CD4-positive, alpha-beta T cell (primary cell): ENCODE data around the gene BSCL2. TPM values are rescaled to one million over a fixed set of nuclear protein-coding genes. Genes with fewer than 3 reads are reported as not detected.

Source experiments
- ATAC-seq: fragments of 200-7000 bp; cut with Tn5 transposase; one replicate; pipeline ENCODE4 v1.10.0; 2022; ENCODE audit warnings: mild to moderate bottlenecking; ENCODE audit not compliant: poor library complexity
- CTCF ChIA-PET: fragments of 350-600 bp; sonication (Branson Sonifier 250); formaldehyde crosslinking; loops from one replicate; lab custom pipeline; 2021; ENCODE audit warnings: antibody characterized with exemption, inconsistent platforms; lab: Charles Lee
- POLR2A ChIA-PET: fragments of 350-600 bp; sonication (Branson Sonifier 250); formaldehyde crosslinking; loops from one replicate; lab custom pipeline; 2021; ENCODE audit warnings: antibody characterized with exemption, inconsistent platforms; lab: Charles Lee
- DNase-seq, 14 experiments: peaks; one replicate each; pipeline ENCODE4 v3.0.0-alpha.2; 2013 to 2020; ENCODE audit warnings: mixed read lengths in 2 of 14
- H3K27ac ChIP-seq, 2 donors: one replicate each; pipeline versions ENCODE4 v1.5.1 to v1.7.0; 2013; ENCODE audit warnings: low read length in 2 of 2, low read depth in 1 of 2, mild to moderate bottlenecking in 1 of 2
- H3K27me3 ChIP-seq, 2 experiments: 1 replicate in 1 of 2; 2 replicates in 1 of 2; pipeline versions ENCODE4 v1.6.1 to v1.7.0; 2013; ENCODE audit warnings: low read length in 2 of 2, control low read depth in 1 of 2, mild to moderate bottlenecking in 1 of 2, moderate library complexity in 1 of 2; ENCODE audit not compliant: insufficient read depth in 2 of 2, control insufficient read depth in 1 of 2
- H3K36me3 ChIP-seq: one replicate; pipeline ENCODE4 v1.6.1; 2013; ENCODE audit warnings: low read length, control low read depth; ENCODE audit not compliant: insufficient read depth
- H3K4me1 ChIP-seq: one replicate; pipeline ENCODE4 v1.6.1; 2013; ENCODE audit warnings: low read length, control low read depth; ENCODE audit not compliant: insufficient read depth
- H3K4me3 ChIP-seq: one replicate; pipeline ENCODE4 v1.5.1; 2013; ENCODE audit warnings: mild to moderate bottlenecking, low read length, moderate library complexity
- H3K9me3 ChIP-seq, 2 experiments: 1 replicate in 1 of 2; 2 replicates in 1 of 2; pipeline versions ENCODE4 v1.6.1 to v1.7.0; 2013; ENCODE audit warnings: low read length in 2 of 2, mild to moderate bottlenecking in 2 of 2, control low read depth in 1 of 2, moderate library complexity in 1 of 2; ENCODE audit not compliant: control insufficient read depth in 1 of 2, insufficient read depth in 1 of 2
- H3K27ac Mint-ChIP-seq: one replicate; pipeline ENCODE4 v1.8.0; 2020; ENCODE audit warnings: mixed read lengths
- H3K27me3 Mint-ChIP-seq: one replicate; pipeline ENCODE4 v1.8.0; 2021; ENCODE audit warnings: mixed read lengths
- H3K36me3 Mint-ChIP-seq: one replicate; pipeline ENCODE4 v1.8.0; 2021; ENCODE audit warnings: low read depth, mixed read lengths
- H3K4me1 Mint-ChIP-seq: one replicate; pipeline ENCODE4 v1.8.0; 2021; ENCODE audit warnings: low read depth, mixed read lengths
- H3K4me3 Mint-ChIP-seq: one replicate; pipeline ENCODE4 v1.8.0; 2020; ENCODE audit warnings: mild to moderate bottlenecking, mixed read lengths
- H3K9me3 Mint-ChIP-seq: one replicate; pipeline ENCODE4 v1.8.0; 2020; ENCODE audit warnings: mixed read lengths
- CTCF ChIP-seq: fragments of 200-600 bp; IDR thresholded peaks from one replicate; pipeline ENCODE4 v1.8.0; 2022; ENCODE audit warnings: antibody characterized with exemption, mild to moderate bottlenecking
- intact Hi-C, 2 experiments: fragments of 100-400 bp; cut with DNase I in 1 of 2; cut with micrococcal nuclease in 1 of 2; formaldehyde crosslinking; loops; one replicate each; pipeline versions ENCODE4 v1.15.1 to v1.9.0; 2023 to 2025; cut with DNase I, micrococcal nuclease
- total RNA-seq, 174 experiments: library from RNA in 2 of 174; stranded (reverse) in 2 of 174; gene quantifications; one replicate each; pipeline ENCODE4 v1.2.3 and lab custom pipeline; 2021 to 2026

The BSCL2 gene
- total RNA-seq, 2 experiments from 2014 or later, result 17.1 to 20.0 TPM

- Histone ChIP-seq H3K4me1 (peaks cover 64% of the 10 kb centered on the region), H3K9me3 (no peaks in the 10 kb centered on the region), H3K36me3 (peaks cover 19% of the 10 kb centered on the region), H3K27ac (no peak overlapping the region), H3K4me3 (no peak overlapping the region), H3K27me3 (no peaks in the 10 kb centered on the region)
- no peak for DNase-seq
- CTCF ChIA-PET, result interaction anchor here (0.6 to 1.1 kb wide), 2 partner anchors 47 to 245 kb away, joined by 3 read pairs; no protein-coding TSS in a partner anchor
- H3K27ac Mint-ChIP-seq, result peak overlapping the region; percentile 87
- intact Hi-C loops, result loop anchor here (2.0 to 10.0 kb wide), 5 partner anchors 17 to 875 kb away; partner anchors contain the start of genes BSCL2 (in 2 of the 2), GNG3 (in 2 of the 2), INTS5 (in 2 of the 2) and TUT1 (in 2 of the 2)
- peaks cover 39% of the 10 kb centered on the region for H3K36me3 Mint-ChIP-seq
- H3K27me3 Mint-ChIP-seq, result no peaks in the 10 kb centered on the region
- H3K9me3 Mint-ChIP-seq, result no peaks in the 10 kb centered on the region
- H3K4me1 Mint-ChIP-seq, result peaks cover 51% of the 10 kb centered on the region
- H3K4me3 Mint-ChIP-seq, result peak overlapping the region; percentile 91
- TF ChIP-seq CTCF, result no peak
- POLR2A ChIA-PET, result interaction anchor here (0.7 to 6.4 kb wide), 10 partner anchors 16 to 171 kb away, joined by 3 to 94 read pairs (median 16); partner anchors contain the start of genes EEF1G, HNRNPUL2, INTS5 and MTA2
- no peak for ATAC-seq
Measured at GRCh38 chr11:62669420-62670161, 37.6 kb downstream of the BSCL2 start.

GRCh38 chr11:62667460-62667859 lies 39.8 kb downstream of the BSCL2 start:
- Histone ChIP-seq H3K4me1 (peaks cover 66% of the 10 kb centered on the region), H3K36me3 (peaks cover 17% of the 10 kb centered on the region), H3K4me3 (no peak overlapping the region), H3K9me3 (no peaks in the 10 kb centered on the region), H3K27me3 (no peaks in the 10 kb centered on the region), H3K27ac (peak overlapping the region in 1 of 2 donors; percentile 35)
- Mint-ChIP-seq H3K36me3 (peaks cover 49% of the 10 kb centered on the region), H3K9me3 (no peaks in the 10 kb centered on the region), H3K27ac (peak overlapping the region; percentile 96), H3K4me3 (peak overlapping the region; percentile 99), H3K4me1 (peaks cover 53% of the 10 kb centered on the region), H3K27me3 (no peaks in the 10 kb centered on the region)
- DNase-seq (no peak), ATAC-seq (no peak)
- ChIA-PET POLR2A (interaction anchor here (0.8 to 5.3 kb wide), 10 partner anchors 10 to 173 kb away, joined by 3 to 170 read pairs (median 10); partner anchors contain the start of genes EEF1G, GANAB, HNRNPUL2 and INTS5), CTCF (interaction anchor here (1.4 kb wide), 1 partner anchor 13 kb away, joined by 3 read pairs; no protein-coding TSS in a partner anchor)
- intact Hi-C loops, result loop anchor here in 1 of 2 experiments (10.0 kb wide), 1 partner anchor 873 kb away; the partner anchor contains the start of genes FEN1 and TMEM258
- TF ChIP-seq CTCF, result no peak

GRCh38 chr11:62666259-62666926 lies 40.8 kb downstream of the BSCL2 start:
- Mint-ChIP-seq H3K4me3 (peak overlapping the region; percentile 99), H3K36me3 (peaks cover 43% of the 10 kb centered on the region), H3K27me3 (no peaks in the 10 kb centered on the region), H3K4me1 (peaks cover 43% of the 10 kb centered on the region), H3K9me3 (no peaks in the 10 kb centered on the region), H3K27ac (peak overlapping the region; percentile 96)
- peaks cover 21% of the 10 kb centered on the region for H3K36me3 ChIP-seq
- intact Hi-C loops, result loop anchor here in 1 of 2 experiments (1.0 to 10.0 kb wide), 2 partner anchors 19 to 872 kb away; partner anchors contain the start of genes FEN1 and TMEM258
- no peak for TF ChIP-seq CTCF
- H3K4me3 ChIP-seq, result peak overlapping the region; percentile 73
- H3K4me1 ChIP-seq, result peaks cover 60% of the 10 kb centered on the region
- ChIA-PET POLR2A (interaction anchor here (0.8 to 5.3 kb wide), 17 partner anchors 9 to 174 kb away, joined by 3 to 170 read pairs (median 40); partner anchors contain the start of genes B3GAT3, BSCL2, GANAB and GNG3), CTCF (interaction anchor here (1.3 to 1.9 kb wide), 3 partner anchors 14 to 242 kb away, joined by 4 to 7 read pairs (median 6); no protein-coding TSS in a partner anchor)
- ATAC-seq, result no peak
- no peak for DNase-seq
- H3K27ac ChIP-seq, result peak overlapping the region; percentile 80 to 88
- no peaks in the 10 kb centered on the region for H3K27me3 ChIP-seq
- no peaks in the 10 kb centered on the region for H3K9me3 ChIP-seq
